HuH-7.5 (cell line): ENCODE results near the gene SEMA3B.
A peak's percentile ranks its signal among the peaks of the same experiment; 100 is the strongest.
"Not testable (repeated sequence)": the region's sequence is repeated elsewhere in the genome, so short reads cannot be mapped to it uniquely, and the experiment has no call there.

Source experiments
- DNase-seq: peaks from one replicate; pipeline ENCODE4 v3.0.0; 2011; ENCODE audit warnings: low spot score

The SEMA3B gene

GRCh38 chr3:50258979-50259378 lies 10.0 kb upstream of the SEMA3B start:
- DNase-seq = no peak

GRCh38 chr3:50259432-50260026 lies 9.4 kb upstream of the SEMA3B start:
- DNase-seq = no peak

DNA sequence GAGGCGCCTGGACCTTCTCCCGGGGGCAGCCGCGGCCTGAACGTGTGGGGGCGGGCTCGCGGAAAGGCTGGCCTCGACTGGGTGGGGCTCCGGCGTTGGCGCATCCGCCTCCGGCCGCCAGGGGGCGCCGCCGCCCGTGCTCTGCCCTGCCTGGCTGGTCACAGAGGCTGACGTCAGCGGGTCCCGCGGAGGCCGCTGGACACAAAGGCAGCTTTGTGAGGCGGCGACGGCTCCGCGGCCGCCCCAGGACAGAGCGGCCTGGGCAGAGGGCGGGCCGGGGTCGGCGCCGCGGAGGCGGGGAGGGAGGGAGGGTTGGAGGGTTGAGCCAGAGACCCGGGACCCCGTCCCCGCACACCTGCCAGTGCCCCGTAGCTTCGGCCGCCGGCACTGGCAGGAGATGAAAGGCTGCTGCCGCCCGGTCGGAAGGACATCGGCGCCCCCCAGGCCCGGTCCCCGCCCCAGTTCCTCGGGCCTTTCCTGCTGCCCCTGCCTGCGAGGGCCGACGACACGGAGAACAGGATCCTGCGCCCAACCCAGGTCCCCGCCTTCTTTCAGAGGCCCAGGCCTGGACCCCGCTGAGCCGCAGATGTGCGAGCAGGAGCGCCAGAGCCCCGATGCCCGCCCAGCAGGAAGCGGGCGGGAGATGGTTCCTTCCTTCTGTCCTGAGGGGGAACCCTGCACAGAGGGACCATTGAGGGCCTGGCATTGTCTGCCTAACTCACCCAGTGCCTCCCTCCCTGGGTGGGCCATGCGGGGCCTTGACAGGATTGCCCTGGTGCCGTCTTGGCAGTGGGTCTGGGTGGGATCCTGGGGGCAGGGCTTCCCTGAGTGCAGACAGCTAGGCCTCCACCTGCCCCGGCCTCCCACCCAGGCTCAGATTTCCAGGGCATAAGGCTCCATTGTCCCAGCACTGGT lies 8.7 kb upstream of the SEMA3B start:
- DNase-seq = peak; percentile 97

GRCh38 chr3:50260942-50261441 lies 8.0 kb upstream of the SEMA3B start:
- no peak for DNase-seq

DNA sequence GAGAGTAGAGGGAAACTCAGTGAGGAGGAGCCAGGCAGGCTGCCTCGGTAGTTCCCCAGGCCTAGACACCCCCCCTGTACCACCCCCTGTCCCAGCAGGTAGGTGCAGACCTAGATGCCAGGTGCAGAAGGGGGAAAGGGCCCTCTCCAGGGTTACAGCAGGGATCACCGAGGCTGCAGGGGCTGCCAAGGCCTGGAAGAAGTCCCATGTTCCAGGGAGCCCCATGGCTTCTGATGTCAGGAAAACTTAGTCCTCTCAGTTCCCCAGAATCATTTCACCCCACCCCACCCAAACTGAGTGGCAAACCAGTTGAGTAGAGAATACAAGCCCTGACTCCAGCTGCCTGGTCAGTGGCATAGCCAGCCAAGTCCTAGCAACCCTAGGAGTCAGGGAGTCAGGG lies 7.4 kb upstream of the SEMA3B start:
- no peak for DNase-seq

DNA sequence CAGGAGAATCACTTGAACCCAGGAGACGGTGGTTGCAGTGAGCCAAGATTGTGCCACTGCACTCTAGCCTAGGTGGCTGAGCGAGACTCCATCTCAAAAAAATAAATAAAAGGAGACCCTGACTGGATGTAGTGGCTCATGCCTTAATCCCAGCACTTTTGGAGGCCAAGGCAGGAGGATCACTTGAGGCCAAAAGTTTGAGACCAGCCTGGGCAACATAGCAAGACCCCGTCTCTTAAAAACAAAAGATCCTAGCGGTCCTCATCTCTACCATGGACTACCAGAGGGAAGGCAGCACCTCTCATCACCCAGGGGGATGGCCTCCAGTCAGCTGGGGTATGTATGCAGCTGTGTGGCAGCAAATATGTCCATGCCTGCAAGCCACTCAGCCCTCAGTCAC lies 6.7 kb upstream of the SEMA3B start:
- not testable (repeated sequence) for DNase-seq

GRCh38 chr3:50262778-50263177 lies 6.2 kb upstream of the SEMA3B start:
- no peak for DNase-seq

GRCh38 chr3:50263478-50264382 lies 5.2 kb upstream of the SEMA3B start:
- no peak for DNase-seq

- DNase-seq = peak; percentile 96
Measured at GRCh38 chr3:50264383-50264963, 4.5 kb upstream of the SEMA3B start.

GRCh38 chr3:50264964-50265485 lies 3.9 kb upstream of the SEMA3B start:
- no peak for DNase-seq

- DNase-seq = no peak
Measured at GRCh38 chr3:50265571-50265970, 3.4 kb upstream of the SEMA3B start.

- no peak for DNase-seq
Measured at GRCh38 chr3:50266017-50266416, 2.9 kb upstream of the SEMA3B start.

GRCh38 chr3:50266836-50267235 lies 2.1 kb upstream of the SEMA3B start:
- DNase-seq = no peak

DNA sequence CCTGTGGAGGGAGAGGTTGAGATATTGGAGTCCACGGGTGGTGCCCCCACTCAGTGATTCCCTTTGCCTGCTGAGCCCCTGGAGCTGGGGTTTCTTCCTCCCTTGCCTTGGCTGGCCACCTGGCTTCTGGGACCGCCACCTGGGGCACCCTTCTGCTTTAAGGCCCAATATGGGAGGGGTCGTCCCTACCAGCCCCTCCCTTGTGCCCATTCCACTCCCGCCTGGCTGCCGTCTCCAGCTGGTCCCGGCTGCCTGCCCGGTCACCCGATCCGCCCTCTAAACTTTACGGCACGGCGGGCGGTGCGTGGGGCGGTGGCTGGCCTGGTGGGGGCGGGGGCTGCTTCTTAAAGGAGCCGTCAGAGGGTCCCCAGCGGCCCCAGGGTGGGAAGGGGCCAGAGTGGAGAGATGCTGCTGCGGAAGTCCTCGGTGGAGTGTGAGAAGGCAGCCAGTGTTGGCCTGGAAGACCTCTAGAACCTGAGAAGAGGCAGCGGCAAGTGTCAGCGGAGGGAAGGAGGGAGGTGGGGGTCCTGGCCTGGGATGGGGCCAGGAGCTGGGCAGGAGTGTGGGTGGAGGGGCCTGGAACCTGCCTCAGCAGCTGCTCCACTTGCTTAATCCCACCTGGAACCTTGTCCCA lies 1.6 kb upstream of the SEMA3B start:
- DNase-seq = no peak

DNA sequence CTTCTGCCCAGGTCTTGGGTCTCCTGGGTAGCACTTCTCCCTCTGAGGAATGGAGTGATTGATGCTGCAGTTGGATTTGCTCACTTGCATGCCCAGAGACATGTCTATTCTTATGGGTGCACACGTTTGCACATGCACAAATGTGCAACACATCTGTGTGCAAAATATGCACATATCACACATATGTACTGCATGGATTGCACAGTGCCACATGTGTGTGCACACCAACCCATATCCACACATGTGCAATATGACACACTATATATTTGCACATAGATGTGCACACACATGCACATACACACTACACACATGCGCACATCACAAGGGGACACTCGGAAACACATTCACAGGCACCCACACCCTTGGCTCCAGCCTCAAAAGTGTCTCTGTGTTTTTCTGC lies 671 bp upstream of the SEMA3B start:
- DNase-seq = no peak

DNA sequence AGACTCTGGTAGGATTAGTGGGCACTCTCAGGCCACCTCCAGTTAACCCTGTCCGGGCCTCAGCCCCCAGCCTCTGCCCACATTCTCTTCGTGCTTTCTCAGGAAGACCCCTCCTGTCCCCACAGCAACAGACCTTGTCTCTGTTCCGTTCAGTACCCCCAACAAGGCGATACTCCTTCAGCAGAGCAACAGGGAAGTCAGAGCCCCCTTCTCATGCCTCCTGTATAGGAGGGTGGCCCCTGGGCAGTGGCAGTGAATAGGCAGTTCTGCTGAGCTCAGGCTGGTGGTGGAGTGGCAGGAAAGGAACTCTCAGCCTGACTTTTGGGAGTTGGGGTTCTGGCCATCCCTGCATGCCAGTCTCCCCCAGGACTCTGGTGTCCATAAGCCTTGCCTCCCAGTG lies 513 bp downstream of the SEMA3B start:
- DNase-seq = no peak

DNA sequence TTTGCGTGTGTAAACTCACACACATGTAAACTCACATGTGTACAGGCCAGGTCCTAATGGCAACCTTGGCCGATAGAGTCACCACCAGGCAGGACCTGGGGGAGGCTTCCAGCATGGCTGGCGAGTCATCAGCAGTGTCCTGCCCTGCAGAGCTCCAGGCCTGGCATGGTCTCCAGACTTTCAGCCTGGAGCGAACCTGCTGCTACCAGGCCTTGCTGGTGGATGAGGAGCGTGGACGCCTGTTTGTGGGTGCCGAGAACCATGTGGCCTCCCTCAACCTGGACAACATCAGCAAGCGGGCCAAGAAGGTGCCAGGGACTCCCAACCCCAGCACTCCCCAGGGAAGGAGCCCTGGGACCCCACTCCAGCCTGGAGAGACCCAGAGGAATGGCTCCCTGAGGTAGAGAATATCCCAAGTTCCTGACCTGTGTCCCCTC lies 1.0 kb downstream of the SEMA3B start:
- no peak for DNase-seq

DNA sequence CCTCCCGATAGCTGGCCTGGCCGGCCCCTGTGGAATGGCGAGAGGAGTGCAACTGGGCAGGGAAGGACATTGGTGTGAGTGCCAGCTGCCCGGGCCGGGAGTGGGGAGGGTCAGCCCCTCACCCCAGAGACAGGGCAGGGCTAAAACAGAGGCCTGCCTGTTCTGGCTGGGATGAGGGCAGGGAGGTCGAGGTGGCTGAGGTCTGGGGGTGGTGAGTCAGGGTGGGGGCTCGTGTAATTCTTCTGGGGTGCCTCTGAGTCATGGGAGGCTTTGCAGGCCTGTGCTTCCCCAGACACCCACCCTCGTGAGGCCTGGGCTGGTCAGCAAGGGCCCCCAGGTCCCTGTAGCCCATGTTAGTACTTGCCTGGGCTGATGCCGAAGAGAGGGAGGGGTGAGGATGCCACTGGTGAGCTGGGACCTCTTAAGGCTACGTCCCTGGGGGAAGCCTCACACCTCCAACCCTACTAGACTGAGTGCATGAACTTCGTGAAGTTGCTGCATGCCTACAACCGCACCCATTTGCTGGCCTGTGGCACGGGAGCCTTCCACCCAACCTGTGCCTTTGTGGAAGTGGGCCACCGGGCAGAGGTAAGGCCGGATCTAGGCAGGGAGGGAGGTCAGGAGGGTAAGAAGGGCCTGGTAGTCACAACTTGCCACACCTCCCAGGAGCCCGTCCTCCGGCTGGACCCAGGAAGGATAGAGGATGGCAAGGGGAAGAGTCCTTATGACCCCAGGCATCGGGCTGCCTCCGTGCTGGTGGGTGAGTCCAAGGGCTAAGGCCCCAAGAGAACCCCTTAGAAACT lies 1.7 kb downstream of the SEMA3B start:
- DNase-seq = no peak

GRCh38 chr3:50271314-50271936 lies 2.5 kb downstream of the SEMA3B start:
- peak; percentile 63 for DNase-seq

DNA sequence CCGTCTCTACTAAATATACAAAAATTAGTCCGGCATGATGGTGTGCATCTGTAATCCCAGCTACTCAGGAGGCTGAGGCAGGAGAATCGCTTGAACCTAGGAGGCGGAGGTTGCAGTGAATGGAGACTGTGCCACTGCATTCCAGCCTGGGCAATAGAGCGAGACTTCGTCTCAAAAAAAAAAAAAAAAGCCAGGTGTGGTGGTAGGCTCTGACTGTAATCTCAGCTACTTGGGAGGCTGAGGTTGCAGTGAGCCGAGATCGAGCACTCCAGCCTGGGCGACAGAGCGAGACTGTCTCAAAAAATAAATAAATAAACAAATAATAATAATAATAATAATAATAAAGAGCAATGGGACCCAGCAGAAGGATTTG lies 3.6 kb downstream of the SEMA3B start:
- not testable (repeated sequence) for DNase-seq
